ENCODE measurements around the gene LDB1. TPM values are rescaled to one million over a fixed set of nuclear protein-coding genes. Genes with fewer than 3 reads are reported as not detected.

Gene LDB1, protein sequence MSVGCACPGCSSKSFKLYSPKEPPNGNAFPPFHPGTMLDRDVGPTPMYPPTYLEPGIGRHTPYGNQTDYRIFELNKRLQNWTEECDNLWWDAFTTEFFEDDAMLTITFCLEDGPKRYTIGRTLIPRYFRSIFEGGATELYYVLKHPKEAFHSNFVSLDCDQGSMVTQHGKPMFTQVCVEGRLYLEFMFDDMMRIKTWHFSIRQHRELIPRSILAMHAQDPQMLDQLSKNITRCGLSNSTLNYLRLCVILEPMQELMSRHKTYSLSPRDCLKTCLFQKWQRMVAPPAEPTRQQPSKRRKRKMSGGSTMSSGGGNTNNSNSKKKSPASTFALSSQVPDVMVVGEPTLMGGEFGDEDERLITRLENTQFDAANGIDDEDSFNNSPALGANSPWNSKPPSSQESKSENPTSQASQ
- total RNA-seq (109 and 112 TPM in 2 replicates), polyA plus RNA-seq (42.2 and 44.3 TPM in 2 replicates)

DNA sequence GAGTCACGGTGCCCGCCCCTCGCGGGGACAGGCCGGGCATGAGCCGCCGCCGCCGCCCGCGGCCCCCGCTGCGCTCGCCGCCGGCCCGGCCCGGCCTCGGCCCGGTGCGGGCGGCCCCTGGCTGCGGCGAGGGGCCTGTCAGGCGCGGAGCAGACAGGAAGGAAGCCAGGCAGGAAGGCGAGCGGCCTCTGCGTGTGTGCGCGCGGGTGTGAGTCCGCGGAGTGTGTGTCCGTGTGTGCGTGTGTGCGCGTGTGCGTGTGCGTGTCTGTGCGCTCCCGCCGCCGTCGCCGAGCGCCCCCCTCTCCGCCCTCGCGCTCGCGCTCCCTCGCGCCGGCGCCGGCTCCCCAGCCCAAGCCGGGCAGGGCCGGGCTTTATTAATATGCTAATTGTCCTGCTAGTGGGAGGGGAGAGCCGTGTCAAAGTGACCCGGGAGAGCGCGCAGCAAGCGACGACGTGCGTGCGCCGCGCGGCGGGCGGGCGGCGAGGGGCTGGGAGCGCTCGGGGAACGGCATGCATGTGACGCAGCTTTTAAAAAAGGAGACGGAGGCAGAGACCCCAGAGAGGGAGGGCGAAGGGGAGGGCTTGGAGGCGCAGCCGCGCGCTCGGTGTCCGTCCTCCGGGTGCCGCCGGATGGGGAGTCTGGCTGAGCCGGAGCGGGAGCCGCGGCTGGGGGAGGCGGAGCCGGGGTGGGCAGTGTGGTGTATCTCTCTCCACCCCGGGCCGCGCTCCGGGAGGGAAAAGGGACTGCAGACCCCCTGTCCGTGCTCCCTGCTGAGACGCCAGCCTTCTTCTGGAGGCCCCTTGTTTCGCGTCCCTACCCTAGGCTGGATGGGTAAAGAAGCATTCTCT is at the start of gene LDB1:
Gene LDB1 (minus strand): TSS at position 227 of the 849 bp plus-strand sequence. CDS start 258 bp downstream, outside the sequence.
- Histone ChIP-seq H3K4me3 (peak within 1 kb of the TSS; percentile 73), H3K36me3 (no peaks in the 10 kb centered on the region), H3K4me1 (ENCODE audit: low read depth) (peaks cover 44% of the 10 kb centered on the region), H3K27me3 (no peaks in the 10 kb centered on the region), H3K9me3 (ENCODE audit: low read depth) (no peaks in the 10 kb centered on the region), H3K27ac (peak within 1 kb of the TSS; percentile 97)
- DNase-seq (ENCODE audit: low read depth in 1 of 2, low spot score in 1 of 2) = peak; percentile 89 to 92
- TF ChIP-seq, protein P1, sequence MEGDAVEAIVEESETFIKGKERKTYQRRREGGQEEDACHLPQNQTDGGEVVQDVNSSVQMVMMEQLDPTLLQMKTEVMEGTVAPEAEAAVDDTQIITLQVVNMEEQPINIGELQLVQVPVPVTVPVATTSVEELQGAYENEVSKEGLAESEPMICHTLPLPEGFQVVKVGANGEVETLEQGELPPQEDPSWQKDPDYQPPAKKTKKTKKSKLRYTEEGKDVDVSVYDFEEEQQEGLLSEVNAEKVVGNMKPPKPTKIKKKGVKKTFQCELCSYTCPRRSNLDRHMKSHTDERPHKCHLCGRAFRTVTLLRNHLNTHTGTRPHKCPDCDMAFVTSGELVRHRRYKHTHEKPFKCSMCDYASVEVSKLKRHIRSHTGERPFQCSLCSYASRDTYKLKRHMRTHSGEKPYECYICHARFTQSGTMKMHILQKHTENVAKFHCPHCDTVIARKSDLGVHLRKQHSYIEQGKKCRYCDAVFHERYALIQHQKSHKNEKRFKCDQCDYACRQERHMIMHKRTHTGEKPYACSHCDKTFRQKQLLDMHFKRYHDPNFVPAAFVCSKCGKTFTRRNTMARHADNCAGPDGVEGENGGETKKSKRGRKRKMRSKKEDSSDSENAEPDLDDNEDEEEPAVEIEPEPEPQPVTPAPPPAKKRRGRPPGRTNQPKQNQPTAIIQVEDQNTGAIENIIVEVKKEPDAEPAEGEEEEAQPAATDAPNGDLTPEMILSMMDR (IDR thresholded peaks at IDR 0.05; ENCODE audit: low read depth, low read length) = no peak

DNA sequence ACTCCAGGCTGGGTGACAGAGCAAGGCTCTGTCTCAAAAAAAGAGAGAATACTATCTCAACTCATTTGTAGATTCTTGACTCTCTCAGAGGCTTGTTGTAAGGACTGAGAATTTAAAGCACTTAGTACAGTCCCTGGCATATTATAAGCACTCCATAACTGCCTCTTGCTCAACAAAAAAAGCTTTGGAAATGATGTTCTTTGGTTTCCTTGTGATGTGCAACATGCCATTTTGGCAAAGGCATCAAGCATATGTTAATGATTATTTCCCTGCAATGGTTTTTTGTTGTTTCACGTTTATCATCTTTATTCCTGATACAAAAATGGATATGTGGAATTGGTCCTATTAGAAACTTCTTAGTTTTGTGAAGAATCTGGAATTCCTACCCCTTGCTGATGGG is 47.7 kb upstream of the LDB1 start:
- Histone ChIP-seq H3K27ac (no peak overlapping the region), H3K4me1 (ENCODE audit: low read depth) (no peaks in the 10 kb centered on the region), H3K36me3 (peaks cover 7% of the 10 kb centered on the region), H3K4me3 (no peak overlapping the region), H3K9me3 (ENCODE audit: low read depth) (no peaks in the 10 kb centered on the region), H3K27me3 (no peaks in the 10 kb centered on the region)
- TF ChIP-seq, protein P1 (IDR thresholded peaks at IDR 0.05; ENCODE audit: low read depth, low read length) = no peak
- no peak for DNase-seq (ENCODE audit: low read depth in 1 of 2, low spot score in 1 of 2)

DNA sequence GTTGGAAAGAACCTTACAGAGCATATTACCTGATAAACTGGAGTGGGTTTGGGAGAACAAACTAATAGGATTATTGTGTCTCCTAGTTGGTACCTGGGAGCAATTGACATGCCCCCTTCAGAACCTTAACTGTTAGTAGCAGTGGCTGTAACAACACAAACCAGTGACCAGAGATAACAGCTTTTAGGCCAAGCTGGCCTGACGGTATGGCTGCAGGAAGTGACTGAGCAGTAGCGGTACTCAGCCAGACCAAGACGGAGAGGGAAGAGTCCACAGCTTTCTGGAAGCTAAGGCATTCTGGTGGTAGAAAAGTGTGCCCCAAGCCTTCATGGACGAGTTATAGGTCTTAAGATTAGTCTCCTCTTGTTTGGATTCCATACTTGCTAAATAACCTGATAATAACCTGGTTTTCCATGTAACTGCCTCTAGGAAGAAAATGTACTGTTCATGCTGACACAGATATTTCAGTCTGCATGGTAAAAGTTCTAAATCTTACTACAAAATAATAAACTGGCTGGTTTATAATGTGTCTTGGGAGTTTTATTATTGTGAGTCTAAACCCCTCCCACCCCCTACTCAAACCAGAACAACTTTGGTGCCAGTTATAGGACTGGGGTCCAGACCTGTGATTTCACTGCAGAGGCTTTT is 43.3 kb upstream of the LDB1 start:
- Histone ChIP-seq H3K9me3 (ENCODE audit: low read depth) (no peaks in the 10 kb centered on the region), H3K4me1 (ENCODE audit: low read depth) (no peaks in the 10 kb centered on the region), H3K36me3 (peaks cover 50% of the 10 kb centered on the region), H3K27me3 (no peaks in the 10 kb centered on the region), H3K27ac (no peak overlapping the region), H3K4me3 (no peak overlapping the region)
- DNase-seq (ENCODE audit: low read depth in 1 of 2, low spot score in 1 of 2) = no peak
- TF ChIP-seq, protein P1 (IDR thresholded peaks at IDR 0.05; ENCODE audit: low read depth, low read length) = no peak

DNA sequence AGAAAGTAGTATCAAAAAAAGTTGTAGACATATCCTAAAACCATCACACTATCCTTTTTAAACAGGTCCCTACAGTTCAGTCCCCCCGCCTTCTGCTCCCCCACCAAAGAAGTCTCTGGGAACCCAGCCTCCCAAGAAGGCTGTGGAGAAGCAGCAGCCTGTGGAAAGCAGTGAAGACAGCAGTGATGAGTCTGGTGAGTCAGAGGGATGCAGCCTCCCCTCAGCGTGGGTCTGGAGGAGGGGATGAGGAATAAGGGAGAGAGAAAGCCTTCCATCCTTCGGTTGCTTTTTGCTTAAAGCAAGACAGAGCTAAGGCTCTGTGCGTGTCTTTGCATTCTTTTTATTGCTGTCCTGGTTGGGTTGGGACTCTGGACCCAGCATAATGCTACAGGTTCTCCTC is 39.7 kb upstream of the LDB1 start:
- Histone ChIP-seq H3K36me3 (peaks cover 69% of the 10 kb centered on the region), H3K27me3 (no peaks in the 10 kb centered on the region), H3K4me3 (no peak overlapping the region), H3K4me1 (ENCODE audit: low read depth) (no peaks in the 10 kb centered on the region), H3K27ac (no peak overlapping the region), H3K9me3 (ENCODE audit: low read depth) (no peaks in the 10 kb centered on the region)
- TF ChIP-seq, protein P1 (IDR thresholded peaks at IDR 0.05; ENCODE audit: low read depth, low read length) = no peak
- no peak for DNase-seq (ENCODE audit: low read depth in 1 of 2, low spot score in 1 of 2)

DNA sequence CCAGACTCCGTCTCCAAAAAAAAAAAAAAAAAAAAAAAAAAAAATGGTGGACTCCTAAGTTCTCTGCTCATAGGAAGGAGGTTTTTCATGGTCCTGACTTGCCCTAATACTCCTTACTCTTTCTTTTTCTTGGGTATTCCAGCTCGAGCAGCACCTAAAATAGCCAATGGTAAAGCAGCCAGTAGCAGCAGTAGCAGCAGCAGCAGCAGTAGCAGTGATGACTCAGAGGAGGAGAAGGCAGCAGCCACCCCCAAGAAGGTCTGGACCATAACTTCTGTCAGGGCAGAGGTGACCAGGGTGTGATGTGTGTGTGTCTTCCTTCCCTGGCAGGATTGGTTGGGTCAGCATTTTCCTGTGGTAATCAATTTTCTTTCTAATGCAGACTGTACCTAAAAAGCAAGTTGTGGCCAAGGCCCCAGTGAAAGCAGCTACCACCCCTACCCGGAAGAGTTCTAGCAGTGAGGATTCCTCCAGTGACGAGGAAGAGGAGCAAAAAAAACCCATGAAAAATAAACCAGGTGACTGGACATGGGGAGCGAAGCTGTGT is 39.0 kb upstream of the LDB1 start:
- H3K4me3 ChIP-seq = no peak overlapping the region
- no peak overlapping the region for H3K27ac ChIP-seq
- TF ChIP-seq, protein P1 (IDR thresholded peaks at IDR 0.05; ENCODE audit: low read depth, low read length) = no peak
- peaks cover 69% of the 10 kb centered on the region for H3K36me3 ChIP-seq
- H3K4me1 ChIP-seq (ENCODE audit: low read depth) = no peaks in the 10 kb centered on the region
- no peaks in the 10 kb centered on the region for H3K9me3 ChIP-seq (ENCODE audit: low read depth)
- H3K27me3 ChIP-seq = no peaks in the 10 kb centered on the region
- DNase-seq (ENCODE audit: low read depth in 1 of 2, low spot score in 1 of 2) = no peak

Measured in cardiac muscle cell (in vitro differentiated cells and primary cell).